Prostate gland (tissue), 2 donors: ENCODE results near the gene HSPG2.

Source experiments
- CTCF ChIP-seq, 4 experiments: fragments of 200-600 bp in 2 of 4; fragments of 450-650 bp in 2 of 4; sonication (generic) in 2 of 4; IDR thresholded peaks; 1 replicate in 3 of 4; 2 replicates in 1 of 4; pipeline ENCODE4 v1.5.1; 2016 to 2019; ENCODE audit warnings: antibody characterized with exemption in 4 of 4, mild to moderate bottlenecking in 2 of 4, moderate library complexity in 2 of 4
- POLR2A ChIP-seq: fragments of 450-650 bp; IDR thresholded peaks from one replicate; pipeline ENCODE4 v1.6.1; 2016; ENCODE audit warnings: antibody characterized with exemption, mild to moderate bottlenecking

- TF ChIP-seq POLR2A (no peak), CTCF (IDR thresholded peaks at IDR 0.05) (no peak)
These were observed 81.6 kb downstream of the HSPG2 start for GRCh38 chr1:21855257-21856096.
